A549 treated with CpdA at 1 μM for 4 hours (cell line): Measurements from ENCODE around the gene PIWIL1. TPM values are rescaled to one million over a fixed set of nuclear protein-coding genes. Genes with fewer than 3 reads are reported as not detected.

Source experiments
- total RNA-seq: library from RNA; stranded (reverse); fragments of 200-300 nt; extraction: Qiagen RNA extraction; gene quantifications from 5 replicates; pipeline ENCODE4 v1.2.3, GENCODE V29; 2022; ENCODE audit warnings: low read depth

The PIWIL1 gene
- not detected in 5 replicates for total RNA-seq

GRCh38 chr12:130337488-130338303, at the start of gene PIWIL1:
PIWIL1 (plus strand) TSS chr12:130337887; CDS start chr12:130342592, 4,705 bp downstream.

Other genes with a start within 250 kb of the PIWIL1 start
- gene FZD10, start 175.4 kb upstream of the PIWIL1 start, total RNA-seq: not detected in 5 replicates